G401 (cell line): Measurements from ENCODE around the gene EIF4A3. TPM values are rescaled to one million over a fixed set of nuclear protein-coding genes. Genes with fewer than 3 reads are reported as not detected.
"Not testable (repeated sequence)": the region's sequence is repeated elsewhere in the genome, so short reads cannot be mapped to it uniquely, and the experiment has no call there.

Experiments
- DNase-seq: peaks from one replicate; pipeline ENCODE4 v3.0.0-alpha.2; 2015; ENCODE audit warnings: low spot score
- in situ Hi-C: cut with HindIII; loops from 2 replicates; pipeline ENCODE4 v1.10.0; 2016; ENCODE audit warnings: low sequenced_read_pairs, mixed read lengths
- total RNA-seq: library from RNA; depleted of rRNA; stranded (reverse); fragments of >200 nt; shearing (Covaris generic); gene quantifications from 2 replicates; pipeline ENCODE4 v1.2.3, GENCODE V29; 2014

Gene EIF4A3
- total RNA-seq, 1 experiment from 2014 or later = 247 TPM

DNA sequence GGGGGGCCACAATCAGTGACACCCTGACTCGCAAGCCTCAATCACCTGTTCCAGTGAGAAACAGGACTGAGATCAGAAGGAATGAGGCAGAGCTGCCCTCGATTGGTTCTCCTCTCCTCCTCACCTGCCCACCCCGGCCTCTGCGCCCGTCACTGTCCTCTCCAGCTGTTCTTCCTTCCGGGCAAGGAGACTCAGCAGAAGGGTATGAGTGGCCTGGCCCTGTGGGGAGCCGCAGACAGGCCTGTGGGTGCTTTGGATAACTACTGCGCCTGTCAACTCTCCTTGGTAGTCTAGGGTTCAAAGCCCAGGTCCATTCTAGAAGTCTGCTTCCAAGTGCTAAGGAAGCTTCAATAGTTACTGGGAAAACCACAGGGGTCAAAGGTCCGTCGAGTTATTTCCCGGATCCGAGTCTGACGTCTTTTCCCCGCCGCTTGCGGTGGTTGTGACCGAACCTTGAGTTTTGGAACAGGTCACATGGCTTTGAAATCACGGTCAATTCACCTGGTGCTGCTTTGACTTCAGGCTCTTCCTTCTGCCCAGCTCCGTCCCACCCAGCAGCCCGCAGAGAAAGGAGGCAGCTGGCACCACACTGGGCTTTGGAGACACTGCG lies 31.2 kb upstream of the EIF4A3 start:
- in situ Hi-C loops = no loop called here
- no peak for DNase-seq

DNA sequence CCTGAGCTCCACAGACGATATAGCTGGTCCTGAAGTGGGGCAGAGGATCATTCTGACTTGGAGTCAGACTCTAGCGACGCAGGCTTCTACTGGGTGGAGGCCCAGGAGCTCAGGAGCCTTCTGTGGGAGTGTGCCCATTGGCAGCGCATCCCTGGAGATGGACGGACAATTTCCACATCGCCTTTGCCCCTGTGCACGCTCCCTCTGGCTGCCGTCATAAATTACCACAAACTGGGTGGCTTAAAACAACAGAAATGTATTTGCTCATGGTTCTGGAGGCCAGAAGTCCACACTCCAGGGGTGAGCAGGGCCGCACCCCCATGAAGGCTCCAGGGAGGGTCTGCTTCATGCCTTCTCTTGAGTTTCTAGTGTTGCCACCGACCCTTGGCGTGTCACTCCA lies 29.8 kb upstream of the EIF4A3 start:
- DNase-seq = no peak
- in situ Hi-C loops = no loop called here

GRCh38 chr17:80173916-80174315 lies 27.0 kb upstream of the EIF4A3 start:
- no peak for DNase-seq

GRCh38 chr17:80173126-80173525 lies 26.2 kb upstream of the EIF4A3 start:
- no peak for DNase-seq
- in situ Hi-C loops = no loop called here

More at GRCh38 chr17:80173916-80174315, 27.0 kb upstream of the EIF4A3 start:
- in situ Hi-C loops = no loop called here

GRCh38 chr17:80171681-80172080 lies 24.8 kb upstream of the EIF4A3 start:
- in situ Hi-C loops = no loop called here
- no peak for DNase-seq

DNA sequence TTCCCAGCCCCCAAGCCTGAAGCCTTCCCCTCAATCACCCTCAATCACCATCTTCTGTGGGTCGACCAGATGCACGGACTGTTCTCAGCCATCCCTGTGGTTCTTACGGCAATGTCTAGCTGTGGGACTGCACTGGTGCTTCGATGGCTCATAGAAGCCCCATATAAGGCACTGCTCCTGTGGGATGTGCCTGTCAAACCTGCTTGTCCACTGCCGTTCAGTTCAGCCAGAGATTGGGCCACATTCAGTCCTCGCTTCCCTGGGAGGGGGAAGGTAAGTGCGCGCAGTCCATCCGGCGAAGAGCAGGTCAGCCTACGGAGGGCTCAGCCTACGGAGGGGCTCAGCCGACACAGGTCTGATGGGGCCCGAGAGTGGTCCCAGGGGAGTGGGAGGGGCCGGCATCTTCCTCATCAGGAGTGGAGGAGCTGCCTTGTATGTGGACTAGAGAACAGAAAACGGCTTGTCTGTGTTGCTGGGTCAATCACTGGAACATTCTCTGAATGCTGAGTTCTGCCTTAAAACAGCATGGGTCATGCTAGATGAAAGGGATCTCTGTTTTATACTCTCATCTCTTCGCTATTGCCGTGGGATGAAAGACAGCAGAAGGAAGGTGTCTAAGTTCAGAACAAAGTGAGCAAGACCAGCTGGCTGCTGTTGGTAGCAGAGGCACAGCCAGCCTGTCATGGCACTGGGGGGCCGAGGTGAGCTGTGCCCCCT lies 23.0 kb upstream of the EIF4A3 start, which contains the start of gene CARD14:
Gene CARD14, plus strand, starts transcription at position 247 of the 717 bp plus-strand sequence. CDS start 11,409 bp downstream, outside the sequence.
- in situ Hi-C loops = no loop called here
- DNase-seq = no peak

DNA sequence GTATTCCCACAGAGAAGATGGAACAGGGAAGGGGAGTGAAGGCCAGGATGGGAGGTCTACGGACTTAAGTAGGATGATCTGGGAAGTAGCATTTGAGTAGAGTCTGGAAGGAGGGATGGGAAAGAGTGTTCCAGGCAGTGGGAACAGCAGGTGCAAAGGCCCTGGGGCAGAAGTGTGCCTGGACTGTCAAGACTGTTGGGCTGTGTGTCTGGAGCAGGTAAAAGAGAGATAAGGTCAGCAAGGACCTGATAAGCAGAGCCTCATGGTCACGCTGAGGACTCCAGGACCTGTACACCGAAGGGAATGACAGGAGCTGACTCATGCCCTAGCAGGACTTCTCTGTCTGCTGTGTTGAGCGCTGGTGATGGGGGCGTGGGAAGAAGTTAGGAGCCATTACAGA lies 22.2 kb upstream of the EIF4A3 start:
- in situ Hi-C loops = no loop called here
- no peak for DNase-seq

- no peak for DNase-seq
- in situ Hi-C loops = no loop called here
Measured at GRCh38 chr17:80168371-80168770, 21.4 kb upstream of the EIF4A3 start.

- DNase-seq = no peak
- in situ Hi-C loops = no loop called here
Measured at GRCh38 chr17:80166446-80166845, 19.5 kb upstream of the EIF4A3 start.

GRCh38 chr17:80164185-80164584 lies 17.3 kb upstream of the EIF4A3 start:
- in situ Hi-C loops = no loop called here

DNA sequence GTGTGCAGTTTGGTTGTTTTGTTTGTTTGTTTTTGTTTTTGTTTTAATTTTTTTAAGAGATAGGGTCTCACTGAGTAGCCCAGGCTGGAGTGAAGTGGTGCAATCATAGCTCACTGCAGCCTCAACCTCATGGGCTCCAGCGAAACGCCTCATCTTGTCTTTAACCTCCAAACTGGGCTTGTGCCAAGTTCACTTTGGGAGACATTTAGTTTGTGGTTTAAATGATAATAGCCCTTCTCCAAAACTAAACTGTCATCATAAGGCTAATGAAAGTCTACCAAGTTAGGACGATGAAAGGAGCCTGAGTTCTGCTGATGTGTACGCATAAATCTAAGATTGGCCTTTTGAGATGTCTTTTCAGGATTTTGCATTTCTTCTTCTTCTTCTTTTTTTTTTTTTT lies 16.4 kb upstream of the EIF4A3 start:
- in situ Hi-C loops = no loop called here
- no peak for DNase-seq

More at GRCh38 chr17:80164185-80164584, 17.3 kb upstream of the EIF4A3 start:
- DNase-seq = no peak

GRCh38 chr17:80160536-80160935 lies 13.6 kb upstream of the EIF4A3 start:
- DNase-seq = no peak
- in situ Hi-C loops = no loop called here

- in situ Hi-C loops = no loop called here
Measured at GRCh38 chr17:80158846-80159245, 11.9 kb upstream of the EIF4A3 start.

DNA sequence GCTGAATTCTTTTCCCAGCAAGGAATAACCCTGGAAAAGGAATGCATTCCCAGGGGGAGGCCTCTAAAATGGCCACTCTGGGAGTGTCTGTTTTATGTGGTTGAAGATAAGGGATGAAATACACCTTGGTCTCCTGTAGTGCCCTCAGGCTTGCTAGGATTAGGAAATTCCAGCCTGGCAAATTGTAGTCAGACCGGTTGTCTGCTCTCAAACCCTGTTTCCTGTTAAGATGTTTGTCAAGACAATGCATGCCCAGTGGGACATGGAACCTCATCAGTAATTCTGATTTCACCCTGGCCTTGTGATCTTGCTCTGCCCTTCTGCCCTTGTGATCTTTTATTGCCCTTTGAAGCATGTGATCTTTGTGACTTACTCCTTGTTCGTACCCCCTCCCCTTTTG lies 8.7 kb upstream of the EIF4A3 start:
- DNase-seq, in situ Hi-C loops: not testable (repeated sequence)

More at GRCh38 chr17:80158846-80159245, 11.9 kb upstream of the EIF4A3 start:
- no peak for DNase-seq

DNA sequence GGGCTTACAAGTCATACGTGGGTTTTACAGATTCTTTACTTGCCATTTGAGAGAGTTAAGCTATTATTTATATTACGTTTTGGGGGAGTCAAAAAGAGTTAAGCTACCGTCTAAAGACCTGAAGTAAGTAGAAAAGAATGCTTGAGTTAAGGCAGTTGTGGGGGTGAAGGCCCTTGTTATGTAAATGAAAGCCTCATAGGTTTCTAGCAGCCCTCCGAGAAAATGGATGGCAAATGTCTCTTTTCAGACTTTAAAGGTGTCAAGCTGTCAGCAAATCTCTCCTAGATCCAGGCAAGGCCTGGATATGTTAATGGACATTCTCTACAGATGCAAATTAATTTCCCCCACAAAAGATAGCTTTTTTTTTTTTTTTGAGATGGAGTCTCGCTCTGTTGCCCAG lies 7.2 kb upstream of the EIF4A3 start:
- DNase-seq = no peak
- in situ Hi-C loops = no loop called here

- no peak for DNase-seq
- in situ Hi-C loops = no loop called here
Measured at GRCh38 chr17:80153004-80153403, 6.1 kb upstream of the EIF4A3 start.

GRCh38 chr17:80152081-80152702 lies 5.3 kb upstream of the EIF4A3 start:
- in situ Hi-C loops = no loop called here
- DNase-seq = no peak

- in situ Hi-C loops = no loop called here
- no peak for DNase-seq
Measured at GRCh38 chr17:80151333-80151732, 4.4 kb upstream of the EIF4A3 start.

DNA sequence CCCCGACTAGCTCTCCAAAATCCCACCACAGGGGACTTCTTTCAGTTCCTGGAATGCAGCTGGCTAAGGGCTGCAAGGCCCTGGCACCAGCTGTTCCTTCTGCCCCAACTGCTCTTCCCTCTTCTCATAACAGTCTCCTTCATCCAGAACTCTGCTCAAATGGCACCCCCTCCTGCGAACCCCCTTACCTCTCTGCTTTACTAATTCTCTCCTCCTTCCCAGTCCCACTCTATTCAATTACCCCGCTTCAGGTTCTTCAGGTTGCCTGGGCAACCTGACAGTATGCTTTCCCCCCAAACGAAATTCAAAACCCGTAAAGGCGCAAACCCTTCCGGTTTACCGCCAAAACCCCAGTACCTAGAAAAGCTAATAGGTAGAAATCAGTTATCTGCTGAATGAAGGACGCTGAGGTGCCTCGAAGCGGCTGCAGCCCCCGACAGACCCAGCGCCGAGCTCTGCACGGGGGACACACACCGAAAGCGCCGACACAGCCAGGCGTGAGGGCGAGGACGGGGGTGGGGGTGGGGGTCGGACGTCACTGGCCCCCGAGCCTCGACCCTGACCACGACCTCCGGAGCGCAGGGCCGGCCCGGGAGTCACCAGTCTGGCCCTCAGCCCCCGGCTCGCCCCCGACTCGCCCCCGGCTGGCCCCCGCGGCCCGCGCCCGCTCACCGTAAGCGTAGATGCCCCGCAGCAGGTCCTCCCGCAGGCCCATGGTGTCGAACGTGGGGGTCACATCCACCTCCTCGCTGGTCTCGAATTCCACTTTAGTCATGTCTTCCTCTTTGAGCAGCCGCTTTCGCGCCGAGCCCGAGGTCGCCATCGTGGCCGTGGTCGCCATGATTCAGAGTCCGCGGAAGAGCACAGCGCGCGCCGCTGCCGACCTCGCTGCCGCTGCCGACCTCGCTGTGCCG lies 550 bp downstream of the EIF4A3 start:
- in situ Hi-C loops = no loop called here
- DNase-seq = peak; percentile 8
